ENCODE results near the gene CALCA.

DNA sequence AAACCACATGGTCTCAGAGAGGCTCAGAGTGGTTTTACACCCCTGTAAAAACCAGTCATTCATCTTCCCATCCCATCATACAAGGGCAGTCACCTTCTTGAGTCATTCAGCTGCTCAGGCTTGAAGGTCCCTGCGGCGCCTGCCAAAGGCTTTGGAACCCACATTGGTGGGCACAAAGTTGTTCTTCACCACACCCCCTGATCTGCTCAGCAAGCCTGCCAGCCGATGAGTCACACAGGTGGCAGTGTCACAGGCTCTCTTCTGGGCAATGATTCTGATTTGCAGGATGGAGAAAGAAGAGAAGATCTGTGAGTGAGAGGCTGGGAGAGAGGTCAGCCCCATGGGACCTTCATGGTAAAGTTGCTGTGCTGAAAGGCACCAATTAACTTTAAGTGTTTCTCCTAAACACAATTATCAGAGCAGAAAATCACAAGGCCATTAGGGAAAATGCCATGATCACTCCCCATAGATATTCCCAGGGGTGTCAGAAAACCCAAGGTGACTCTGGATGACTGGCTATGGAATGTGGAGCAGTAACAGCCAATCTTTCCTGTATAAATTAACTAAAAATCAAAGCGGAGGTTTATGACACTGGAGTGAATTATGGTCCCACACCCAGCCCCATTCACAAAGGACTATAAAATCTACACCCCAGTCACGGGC lies 4.4 kb downstream of the CALCA start:
- TF ChIP-seq POLR2A (IDR thresholded peaks at IDR 0.05) = no peak
- TF ChIP-seq, protein P1, sequence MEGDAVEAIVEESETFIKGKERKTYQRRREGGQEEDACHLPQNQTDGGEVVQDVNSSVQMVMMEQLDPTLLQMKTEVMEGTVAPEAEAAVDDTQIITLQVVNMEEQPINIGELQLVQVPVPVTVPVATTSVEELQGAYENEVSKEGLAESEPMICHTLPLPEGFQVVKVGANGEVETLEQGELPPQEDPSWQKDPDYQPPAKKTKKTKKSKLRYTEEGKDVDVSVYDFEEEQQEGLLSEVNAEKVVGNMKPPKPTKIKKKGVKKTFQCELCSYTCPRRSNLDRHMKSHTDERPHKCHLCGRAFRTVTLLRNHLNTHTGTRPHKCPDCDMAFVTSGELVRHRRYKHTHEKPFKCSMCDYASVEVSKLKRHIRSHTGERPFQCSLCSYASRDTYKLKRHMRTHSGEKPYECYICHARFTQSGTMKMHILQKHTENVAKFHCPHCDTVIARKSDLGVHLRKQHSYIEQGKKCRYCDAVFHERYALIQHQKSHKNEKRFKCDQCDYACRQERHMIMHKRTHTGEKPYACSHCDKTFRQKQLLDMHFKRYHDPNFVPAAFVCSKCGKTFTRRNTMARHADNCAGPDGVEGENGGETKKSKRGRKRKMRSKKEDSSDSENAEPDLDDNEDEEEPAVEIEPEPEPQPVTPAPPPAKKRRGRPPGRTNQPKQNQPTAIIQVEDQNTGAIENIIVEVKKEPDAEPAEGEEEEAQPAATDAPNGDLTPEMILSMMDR (IDR thresholded peaks at IDR 0.05) = no peak
